Ureter (tissue), 1 donor: ENCODE data around the gene OLFML2A. TPM values are rescaled to one million over a fixed set of nuclear protein-coding genes. Genes with fewer than 3 reads are reported as not detected.
A peak's percentile ranks its signal among the peaks of the same experiment; 100 is the strongest.
"Not testable (repeated sequence)": the region's sequence is repeated elsewhere in the genome, so short reads cannot be mapped to it uniquely, and the experiment has no call there.

Experiments
- DNase-seq: peaks from one replicate; pipeline ENCODE4 v3.0.0-alpha.2; 2020; ENCODE audit warnings: low spot score
- total RNA-seq: library from RNA; stranded (reverse); gene quantifications from one replicate; pipeline ENCODE4 v1.2.4, GENCODE V29; 2023
- donor health status: DM: yes; HTN: yes; CAD: no.

Gene OLFML2A
- total RNA-seq, 1 donor from 2014 or later = 13.1 TPM

DNA sequence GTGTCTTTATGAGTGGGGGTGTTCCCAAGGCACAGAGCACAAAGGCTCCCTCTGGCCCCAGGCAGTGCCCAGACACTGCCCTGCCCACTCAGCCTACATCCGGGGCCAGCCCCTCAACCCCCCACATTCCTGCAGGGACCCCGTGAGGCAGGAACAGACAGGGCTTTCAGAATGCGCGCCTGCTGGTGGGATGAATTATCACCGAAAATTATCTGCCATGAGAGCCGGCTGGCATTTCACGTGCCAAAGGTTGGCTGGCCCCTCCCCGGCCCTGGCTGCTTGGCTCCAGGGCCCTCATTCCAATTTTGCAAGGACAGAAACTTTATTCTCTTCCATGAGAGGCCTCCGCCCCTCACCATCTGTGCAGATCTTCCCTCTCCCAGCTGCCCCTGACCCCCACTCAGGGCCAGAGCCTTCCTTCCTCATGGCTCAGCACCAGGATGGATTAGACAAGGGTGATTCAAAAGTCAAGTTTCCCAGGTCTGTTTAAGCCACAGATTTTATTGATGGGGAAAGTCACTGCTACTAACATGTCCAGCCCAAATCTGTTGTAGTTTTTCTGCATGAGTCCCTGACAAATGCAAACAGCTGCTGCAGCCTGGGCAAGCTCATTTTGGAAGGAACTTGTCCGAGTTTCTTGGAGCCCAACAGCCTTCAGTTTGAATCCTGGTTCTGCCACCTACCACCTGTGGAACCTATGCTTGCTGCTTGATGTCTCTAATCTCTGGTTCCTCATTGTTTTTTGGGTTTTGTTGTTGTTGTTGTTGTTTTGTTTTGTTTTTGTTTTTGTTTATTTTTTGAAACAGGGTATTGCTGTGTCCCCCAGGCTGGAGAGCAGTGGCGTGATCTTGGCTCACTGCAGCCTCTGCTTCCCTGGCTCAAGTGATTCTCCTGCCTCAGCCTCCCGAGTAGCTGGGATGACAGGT lies 44.0 kb downstream of the OLFML2A start:
- no peak for DNase-seq

- DNase-seq = no peak
Observed at GRCh38 chr9:124828489-124829333, 51.8 kb downstream of the OLFML2A start.

DNA sequence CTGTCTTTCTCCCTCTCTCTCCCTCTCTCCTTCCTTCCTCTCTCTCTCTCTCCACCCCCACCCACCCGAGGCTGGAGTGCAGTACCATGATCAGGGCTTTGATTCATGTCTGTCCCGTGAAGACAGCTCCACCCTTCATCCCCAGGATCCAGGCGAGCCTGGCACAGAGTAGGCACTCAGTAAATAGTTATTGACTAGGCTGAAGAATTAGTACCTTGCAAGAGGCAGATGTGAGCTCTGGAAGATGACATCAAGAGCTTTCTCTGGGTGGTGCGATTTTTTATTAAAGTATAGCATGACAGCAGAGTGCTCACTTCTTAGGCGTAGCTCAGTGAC lies 52.4 kb downstream of the OLFML2A start:
- DNase-seq = no peak

DNA sequence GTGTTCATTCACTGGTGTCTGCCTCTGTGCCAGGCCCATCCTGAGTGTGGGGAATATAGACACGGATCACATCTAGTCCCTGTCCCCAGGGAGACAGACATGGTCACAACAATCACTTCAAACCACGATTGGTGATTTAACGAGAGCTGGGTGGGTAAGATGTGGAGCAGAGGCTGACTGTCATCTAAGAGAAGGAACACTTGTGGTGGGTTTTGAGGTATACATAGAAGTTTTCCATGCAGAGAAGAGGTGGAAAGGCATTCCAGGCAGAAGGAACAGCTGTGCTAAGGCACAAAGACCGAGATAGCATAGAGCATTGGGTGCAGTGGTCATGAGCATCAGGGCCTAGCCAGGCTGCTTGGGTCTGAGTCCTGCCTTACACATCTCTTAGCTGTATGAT lies 53.7 kb downstream of the OLFML2A start:
- no peak for DNase-seq

- no peak for DNase-seq
Observed at GRCh38 chr9:124831642-124832364, 54.9 kb downstream of the OLFML2A start.

- DNase-seq = no peak
Observed at GRCh38 chr9:124834591-124834990, 57.7 kb downstream of the OLFML2A start.

DNA sequence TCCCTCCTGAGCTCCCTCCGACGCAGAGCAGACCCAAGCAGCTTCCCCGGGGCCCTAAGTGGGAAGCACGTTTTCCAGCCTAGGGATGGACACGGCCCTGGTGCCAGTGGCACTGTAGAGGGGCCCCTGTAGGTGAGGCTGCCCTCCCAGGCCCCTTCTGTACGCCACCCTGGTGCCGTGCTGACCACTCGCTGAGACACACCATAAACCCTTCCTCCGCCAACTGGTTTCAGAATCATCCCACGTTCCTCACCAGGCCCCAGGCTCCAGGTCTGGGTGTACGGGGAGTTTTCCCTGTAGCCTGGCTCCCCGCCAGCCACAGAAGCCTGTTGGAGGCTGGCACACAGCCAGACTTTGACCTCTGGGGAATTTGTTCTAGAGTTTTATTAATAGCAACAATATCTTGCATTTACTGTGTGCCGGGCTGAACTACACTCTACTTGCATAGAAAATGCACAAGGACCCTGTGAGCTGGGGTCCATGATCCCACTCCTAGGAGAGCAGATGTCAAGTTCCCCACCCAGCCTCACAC lies 58.2 kb downstream of the OLFML2A start:
- peak; percentile 75 for DNase-seq

GRCh38 chr9:124838132-124838531 lies 61.2 kb downstream of the OLFML2A start:
- not testable (repeated sequence) for DNase-seq

- DNase-seq = not testable (repeated sequence)
Observed at GRCh38 chr9:124838567-124839275, 61.8 kb downstream of the OLFML2A start.

DNA sequence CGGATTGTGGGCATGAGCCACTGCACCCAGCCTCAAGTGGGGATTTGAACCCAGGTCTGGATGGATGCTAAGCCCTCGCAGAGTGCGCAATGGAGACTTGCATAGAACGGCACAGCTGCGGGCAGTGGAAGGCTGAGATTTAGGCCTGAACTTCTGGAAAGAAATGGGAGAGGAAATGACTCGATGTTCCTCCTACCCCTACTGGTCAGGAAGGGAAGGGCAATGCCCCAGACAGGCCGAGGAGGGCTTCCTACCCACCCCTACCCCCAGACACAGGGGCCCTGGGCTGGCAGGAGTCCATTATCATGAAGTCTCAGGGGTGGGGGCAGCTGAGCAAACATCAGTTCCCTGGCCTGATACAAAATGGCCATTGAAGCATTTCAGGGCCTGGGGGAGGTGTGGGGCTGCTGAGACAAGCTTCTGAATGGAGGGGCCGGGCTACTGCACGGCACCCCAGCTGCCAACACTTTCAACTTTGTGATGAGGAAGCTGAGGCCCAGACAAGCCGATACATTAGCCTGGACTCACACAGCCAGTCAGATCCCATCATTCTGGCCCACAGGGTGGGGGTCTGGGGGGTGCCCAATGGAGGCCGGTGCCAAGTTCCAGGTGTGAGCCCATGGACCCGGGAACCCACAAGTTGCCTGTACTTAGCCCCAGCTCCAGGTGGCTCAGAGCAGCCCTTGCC lies 62.8 kb downstream of the OLFML2A start:
- no peak for DNase-seq

- DNase-seq = no peak
Observed at GRCh38 chr9:124840300-124840833, 63.4 kb downstream of the OLFML2A start.

GRCh38 chr9:124841075-124841821 lies 64.3 kb downstream of the OLFML2A start:
- no peak for DNase-seq

DNA sequence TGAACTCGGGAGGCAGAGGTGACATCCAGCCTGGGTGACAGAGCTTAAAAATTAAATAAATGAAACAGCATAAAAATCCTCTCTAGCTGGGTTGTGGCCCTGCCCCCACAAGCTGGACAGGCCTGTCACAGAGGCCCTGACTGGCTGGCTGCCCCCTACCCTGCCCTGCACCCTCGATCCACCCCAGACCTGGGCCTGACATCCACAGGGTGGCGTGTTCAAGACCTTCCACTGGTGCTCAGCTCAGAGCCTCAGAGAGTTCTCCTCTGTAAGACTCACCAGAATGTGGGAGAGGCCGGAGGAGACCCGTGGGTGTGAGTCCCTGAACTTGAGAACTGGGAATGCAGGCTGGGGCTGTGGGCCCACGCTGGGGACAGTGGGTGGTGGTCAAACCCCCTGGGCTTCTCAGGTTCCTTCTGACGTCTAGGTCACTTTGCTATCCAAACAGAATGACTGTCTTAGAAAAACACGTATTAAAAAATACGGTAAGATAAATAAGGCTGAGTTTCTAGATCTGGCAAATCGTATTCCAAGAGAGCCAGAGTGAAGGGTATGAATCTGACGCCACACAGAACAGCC lies 66.6 kb downstream of the OLFML2A start:
- no peak for DNase-seq

DNA sequence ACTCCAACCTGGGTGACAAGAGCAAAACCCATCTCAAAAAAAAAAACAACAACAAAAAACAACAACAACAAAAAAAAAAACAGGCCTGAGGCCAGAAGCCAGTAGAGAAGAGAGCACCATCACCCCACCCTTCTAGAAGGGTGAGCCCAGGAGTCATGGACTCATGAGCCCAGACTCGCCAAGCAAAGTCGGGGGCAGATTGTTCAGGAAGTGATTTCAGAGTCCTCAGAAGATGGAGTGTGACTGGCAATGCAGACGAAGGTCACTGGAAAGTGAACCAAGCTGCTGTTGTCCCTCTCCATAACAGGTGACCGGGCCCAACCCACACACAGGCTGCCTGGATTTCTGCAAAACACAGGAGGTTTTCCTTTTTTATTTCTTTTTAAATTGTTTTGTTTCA lies 67.4 kb downstream of the OLFML2A start:
- no peak for DNase-seq

- not testable (repeated sequence) for DNase-seq
Observed at GRCh38 chr9:124846467-124846866, 69.5 kb downstream of the OLFML2A start.

DNA sequence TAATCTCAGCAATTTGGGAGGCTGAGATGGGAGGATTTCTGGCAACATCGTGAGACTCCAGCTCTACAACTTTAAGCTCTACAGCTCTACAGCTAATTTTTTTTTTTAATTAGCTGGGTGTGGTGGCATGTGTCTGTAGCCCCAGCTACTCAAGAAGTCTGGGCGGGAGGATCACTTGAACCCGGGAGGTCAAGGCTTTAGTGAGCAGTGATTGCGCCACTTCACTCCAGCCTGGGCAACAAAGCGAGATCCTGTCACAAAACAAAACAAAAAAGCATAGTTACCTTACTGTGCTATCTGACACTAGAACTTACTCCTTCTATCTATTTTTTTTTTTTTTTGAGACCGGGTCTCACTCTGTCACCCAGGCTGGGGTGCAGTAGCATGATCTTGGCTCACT lies 70.0 kb downstream of the OLFML2A start:
- DNase-seq = no peak

- DNase-seq = no peak
Observed at GRCh38 chr9:124849801-124850200, 72.9 kb downstream of the OLFML2A start.

DNA sequence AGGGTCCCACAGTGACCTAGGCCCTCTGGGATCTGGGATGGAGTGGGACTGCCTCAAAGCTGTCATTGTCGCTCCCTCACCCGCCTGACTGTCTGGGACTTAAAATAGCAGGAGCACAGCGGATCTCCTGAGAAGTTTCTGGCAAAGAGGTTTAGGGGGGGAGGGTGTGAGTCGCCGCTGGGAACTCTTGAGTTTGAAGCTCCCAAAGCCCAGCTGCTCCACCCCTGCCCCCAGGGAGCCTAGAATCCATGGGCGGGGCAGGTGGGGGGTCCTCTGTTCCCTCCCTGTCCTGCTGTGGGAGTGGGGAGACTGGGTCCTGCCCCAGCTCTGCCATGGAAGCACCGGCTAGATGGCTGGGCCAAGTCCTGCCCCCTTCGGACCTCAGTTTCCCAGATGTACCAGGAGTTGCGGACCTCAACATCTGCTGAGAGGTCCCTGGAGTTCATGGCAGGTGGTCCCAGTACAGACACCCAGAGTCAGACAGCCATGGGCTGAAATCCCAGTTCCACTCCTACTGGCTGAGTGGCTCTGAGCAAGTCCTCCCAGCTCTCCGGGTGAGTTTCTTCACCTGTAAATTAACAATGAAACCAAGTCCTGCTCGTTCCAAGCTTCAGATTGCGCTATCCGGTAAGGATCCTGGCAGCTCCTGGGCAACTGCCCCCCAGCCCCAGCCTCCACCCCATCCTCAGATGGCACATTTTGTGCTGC lies 75.3 kb downstream of the OLFML2A start:
- no peak for DNase-seq
